ENCODE measurements around the gene EIF3B. TPM values are rescaled to one million over a fixed set of nuclear protein-coding genes. Genes with fewer than 3 reads are reported as not detected.

Gene EIF3B
- total RNA-seq, 2 donors from 2014 or later, result 94.0 to 150 TPM

GRCh38 chr7:2379161-2379560 lies 24.5 kb downstream of the EIF3B start:
- Histone ChIP-seq H3K27ac (no peak overlapping the region), H3K36me3 (peaks cover 61% of the 10 kb centered on the region), H3K4me1 (ENCODE audit: control insufficient read depth in 1 of 2, low read depth in 2 of 2) (no peaks in the 10 kb centered on the region), H3K4me3 (no peak overlapping the region), H3K9me3 (no peaks in the 10 kb centered on the region), H3K27me3 (replicated peaks; ENCODE audit: insufficient read depth) (no peaks in the 10 kb centered on the region)
- DNase-seq (ENCODE audit: low spot score), result no peak
- TF ChIP-seq CTCF (IDR thresholded peaks at IDR 0.05), result no peak
- ATAC-seq (ENCODE audit: insufficient number of reproducible peaks, low FRiP score, low read depth), result no peak

GRCh38 chr7:2379821-2380450 lies 25.3 kb downstream of the EIF3B start:
- TF ChIP-seq CTCF (IDR thresholded peaks at IDR 0.05), result no peak
- Histone ChIP-seq H3K4me1 (ENCODE audit: control insufficient read depth in 1 of 2, low read depth in 2 of 2) (no peaks in the 10 kb centered on the region), H3K36me3 (peaks cover 53% of the 10 kb centered on the region), H3K4me3 (no peak overlapping the region), H3K27me3 (replicated peaks; ENCODE audit: insufficient read depth) (no peaks in the 10 kb centered on the region), H3K9me3 (no peaks in the 10 kb centered on the region), H3K27ac (no peak overlapping the region)
- ATAC-seq (ENCODE audit: insufficient number of reproducible peaks, low FRiP score, low read depth) (no peak), DNase-seq (ENCODE audit: low spot score) (no peak)

- Histone ChIP-seq H3K36me3 (peaks cover 48% of the 10 kb centered on the region), H3K9me3 (no peaks in the 10 kb centered on the region), H3K4me1 (ENCODE audit: control insufficient read depth in 1 of 2, low read depth in 2 of 2) (no peaks in the 10 kb centered on the region), H3K27me3 (replicated peaks; ENCODE audit: insufficient read depth) (no peaks in the 10 kb centered on the region), H3K27ac (no peak overlapping the region), H3K4me3 (no peak overlapping the region)
- TF ChIP-seq CTCF (IDR thresholded peaks at IDR 0.05), result no peak
- DNase-seq (ENCODE audit: low spot score), result no peak
- ATAC-seq (ENCODE audit: insufficient number of reproducible peaks, low FRiP score, low read depth), result no peak
Measured at GRCh38 chr7:2380461-2380860, 25.8 kb downstream of the EIF3B start.

- Histone ChIP-seq H3K27me3 (replicated peaks; ENCODE audit: insufficient read depth) (no peaks in the 10 kb centered on the region), H3K4me3 (no peak overlapping the region), H3K36me3 (peaks cover 41% of the 10 kb centered on the region), H3K9me3 (no peaks in the 10 kb centered on the region), H3K4me1 (ENCODE audit: control insufficient read depth in 1 of 2, low read depth in 2 of 2) (no peaks in the 10 kb centered on the region), H3K27ac (no peak overlapping the region)
- DNase-seq (ENCODE audit: low spot score), result no peak
- ATAC-seq (ENCODE audit: insufficient number of reproducible peaks, low FRiP score, low read depth), result no peak
- no peak for TF ChIP-seq CTCF (IDR thresholded peaks at IDR 0.05)
Measured at GRCh38 chr7:2381227-2381626, 26.6 kb downstream of the EIF3B start.

GRCh38 chr7:2381881-2382509 lies 27.4 kb downstream of the EIF3B start:
- no peak for ATAC-seq (ENCODE audit: insufficient number of reproducible peaks, low FRiP score, low read depth)
- H3K4me1 ChIP-seq (ENCODE audit: control insufficient read depth in 1 of 2, low read depth in 2 of 2), result no peaks in the 10 kb centered on the region
- no peak overlapping the region for H3K4me3 ChIP-seq
- no peaks in the 10 kb centered on the region for H3K9me3 ChIP-seq
- H3K27ac ChIP-seq, result no peak overlapping the region
- peaks cover 35% of the 10 kb centered on the region for H3K36me3 ChIP-seq
- H3K27me3 ChIP-seq (replicated peaks; ENCODE audit: insufficient read depth), result no peaks in the 10 kb centered on the region
- no peak for DNase-seq (ENCODE audit: low spot score)
- TF ChIP-seq CTCF (IDR thresholded peaks at IDR 0.05), result no peak

Data from thoracic aorta (tissue), 2 donors.